H1 (cell line): ENCODE measurements around the gene SLFN13. TPM values are rescaled to one million over a fixed set of nuclear protein-coding genes. Genes with fewer than 3 reads are reported as not detected.

Experiments used
- CTCF ChIA-PET: fragments of 300-600 bp; sonication (Branson Sonifier 250); formaldehyde crosslinking; loops from one replicate; lab custom pipeline; 2021; ENCODE audit not compliant: partially characterized antibody; lab: Charles Lee
- POLR2A ChIA-PET: fragments of 300-600 bp; sonication (Branson Sonifier 250); formaldehyde crosslinking; loops from one replicate; lab custom pipeline; 2021; ENCODE audit warnings: inconsistent platforms; ENCODE audit not compliant: partially characterized antibody; lab: Charles Lee
- DNase-seq, 2 experiments: peaks; one replicate each; pipeline versions ENCODE4 v3.0.0 to v3.0.0-alpha.2; 2010 to 2022; ENCODE audit warnings: low spot score in 2 of 2, low read depth in 1 of 2, mixed read lengths in 1 of 2
- FAIRE-seq: peaks from 2 replicates; lab custom pipeline; 2011; peaks lifted over from hg19 to GRCh38; lab: Jason Lieb, UNC
- H2AFZ ChIP-seq: 2 replicates; pipeline ENCODE4 v1.8.1; 2012; ENCODE audit warnings: low read length, inconsistent platforms
- H2AK5ac ChIP-seq: 2 replicates; pipeline ENCODE4 v1.6.1; 2013; ENCODE audit warnings: low read depth, low read length
- H2BK120ac ChIP-seq: replicated peaks from 2 replicates; pipeline ENCODE3; 2013; ENCODE audit warnings: low read depth, low read length, inconsistent platforms
- H2BK12ac ChIP-seq: 2 replicates; pipeline ENCODE4 v1.6.1; 2013; ENCODE audit warnings: low read depth, low read length
- H2BK15ac ChIP-seq: 2 replicates; pipeline ENCODE4 v1.6.1; 2013; ENCODE audit warnings: low read length
- H2BK20ac ChIP-seq: 2 replicates; pipeline ENCODE4 v1.6.1; 2013; ENCODE audit warnings: low read length
- H2BK5ac ChIP-seq: 2 replicates; pipeline ENCODE4 v1.6.1; 2013; ENCODE audit warnings: low read depth, low read length
- H3K14ac ChIP-seq: 2 replicates; pipeline ENCODE4 v1.6.1; 2013; ENCODE audit warnings: inconsistent platforms; ENCODE audit not compliant: insufficient read length
- H3K18ac ChIP-seq: 2 replicates; pipeline ENCODE4 v1.6.1; 2013; ENCODE audit warnings: low read length; ENCODE audit errors: extremely low read depth
- H3K23ac ChIP-seq: 2 replicates; pipeline ENCODE4 v1.6.1; 2013; ENCODE audit warnings: inconsistent platforms; ENCODE audit not compliant: insufficient read length
- H3K23me2 ChIP-seq: 2 replicates; pipeline ENCODE4 v1.6.1; 2013; ENCODE audit warnings: low read depth, low read length
- H3K27ac ChIP-seq: 2 replicates; pipeline ENCODE4 v1.6.1; 2011; ENCODE audit warnings: low read depth, low read length, inconsistent platforms
- H3K27me3 ChIP-seq, 4 experiments: replicated peaks in 1 of 4; 1 replicate in 1 of 4; 2 replicates in 3 of 4; pipeline versions ENCODE4 v1.6.1 to v1.8.1; 2011 to 2013; ENCODE audit warnings: low read length in 3 of 4, mild to moderate bottlenecking in 3 of 4, inconsistent platforms in 2 of 4, mixed read lengths in 2 of 4, moderate library complexity in 1 of 4; ENCODE audit not compliant: control insufficient read depth in 3 of 4, insufficient read depth in 3 of 4; ENCODE audit errors: extremely low read depth in 1 of 4
- H3K36me3 ChIP-seq, 4 experiments: 2 replicates each; pipeline versions ENCODE4 v1.6.1 to v1.8.1; 2011 to 2013; ENCODE audit warnings: mild to moderate bottlenecking in 4 of 4, low read length in 3 of 4, moderate library complexity in 2 of 4, control low read depth in 1 of 4, inconsistent platforms in 1 of 4; ENCODE audit not compliant: insufficient read depth in 4 of 4, control insufficient read depth in 2 of 4
- H3K4ac ChIP-seq: replicated peaks from 2 replicates; pipeline ENCODE3; 2013; ENCODE audit warnings: low read length, low read depth, mixed read lengths, inconsistent platforms; ENCODE audit not compliant: insufficient read length
- H3K4me1 ChIP-seq, 4 experiments: replicated peaks in 1 of 4; 1 replicate in 1 of 4; 2 replicates in 3 of 4; pipeline versions ENCODE4 v1.6.1 to v1.8.1; 2011 to 2013; ENCODE audit warnings: low read length in 3 of 4, inconsistent platforms in 2 of 4, mixed read lengths in 1 of 4; ENCODE audit not compliant: insufficient read depth in 4 of 4, control insufficient read depth in 3 of 4
- H3K4me2 ChIP-seq, 2 experiments: 2 replicates each; pipeline versions ENCODE4 v1.6.1 to v1.8.1; 2011 to 2013; ENCODE audit warnings: low read depth in 2 of 2, low read length in 2 of 2, control low read depth in 1 of 2, inconsistent platforms in 1 of 2, mild to moderate bottlenecking in 1 of 2; ENCODE audit not compliant: insufficient read depth in 1 of 2
- H3K4me3 ChIP-seq, 4 experiments: fragments of 200-600, 300-600 bp in 1 of 4; sonication (generic), shearing (Covaris generic), sonication (Bioruptor Twin) in 1 of 4; 2 replicates each; pipeline versions ENCODE4 v1.5.1 to v1.8.1; 2011 to 2016; ENCODE audit warnings: low read length in 4 of 4, low read depth in 3 of 4, control low read depth in 2 of 4, inconsistent platforms in 2 of 4, mild to moderate bottlenecking in 2 of 4, mixed read lengths in 1 of 4, moderate library complexity in 1 of 4; ENCODE audit not compliant: insufficient read depth in 2 of 4; ENCODE audit errors: extremely low read depth in 1 of 4
- H3K56ac ChIP-seq: replicated peaks from 2 replicates; pipeline ENCODE3; 2013; ENCODE audit warnings: low read depth, mild to moderate bottlenecking, mixed read lengths, low read length, inconsistent platforms; ENCODE audit not compliant: insufficient read length
- H3K79me1 ChIP-seq: 2 replicates; pipeline ENCODE4 v1.6.1; 2013; ENCODE audit warnings: low read depth, low read length, control low read depth
- H3K79me2 ChIP-seq, 2 experiments: 2 replicates each; pipeline versions ENCODE4 v1.6.1 to v1.8.1; 2012 to 2013; ENCODE audit warnings: low read length in 2 of 2, mild to moderate bottlenecking in 2 of 2, inconsistent platforms in 1 of 2; ENCODE audit not compliant: insufficient read depth in 2 of 2, control insufficient read depth in 1 of 2
- H3K9ac ChIP-seq, 4 experiments: replicated peaks in 1 of 4; 1 replicate in 1 of 4; 2 replicates in 3 of 4; pipeline versions ENCODE4 v1.6.1 to v1.8.1; 2011 to 2013; ENCODE audit warnings: low read depth in 3 of 4, low read length in 3 of 4, control low read depth in 2 of 4, mild to moderate bottlenecking in 2 of 4, moderate library complexity in 2 of 4, inconsistent platforms in 1 of 4; ENCODE audit errors: extremely low read depth in 1 of 4
- H3K9me3 ChIP-seq, 2 experiments: 2 replicates each; pipeline versions ENCODE4 v1.6.1 to v1.8.1; 2012 to 2013; ENCODE audit warnings: mild to moderate bottlenecking in 2 of 2, moderate library complexity in 2 of 2, control low read depth in 1 of 2, inconsistent platforms in 1 of 2, low read depth in 1 of 2, low read length in 1 of 2, mixed read lengths in 1 of 2; ENCODE audit not compliant: insufficient read depth in 2 of 2
- H4K20me1 ChIP-seq, 2 experiments: replicated peaks in 1 of 2; 2 replicates each; pipeline versions ENCODE3 to v1.8.1; 2011 to 2013; ENCODE audit warnings: inconsistent platforms in 2 of 2, low read length in 2 of 2, mild to moderate bottlenecking in 1 of 2; ENCODE audit not compliant: insufficient read depth in 2 of 2, control insufficient read depth in 1 of 2
- H4K5ac ChIP-seq: 2 replicates; pipeline ENCODE4 v1.6.1; 2013; ENCODE audit warnings: low read length, low read depth, mixed read lengths, inconsistent platforms; ENCODE audit not compliant: insufficient read length
- H4K8ac ChIP-seq: 2 replicates; pipeline ENCODE4 v1.8.0; 2013; ENCODE audit warnings: mild to moderate bottlenecking, moderate library complexity, low read length, inconsistent platforms; ENCODE audit not compliant: insufficient read depth; ENCODE audit errors: extremely low read depth
- H4K91ac ChIP-seq: replicated peaks from 2 replicates; pipeline ENCODE3; 2013; ENCODE audit warnings: low read length, mixed read lengths, inconsistent platforms; ENCODE audit not compliant: insufficient read length
- WGBS, 2 experiments: shearing (Covaris generic) in 1 of 2; methylation state at CpG; one replicate each; pipeline versions ENCODE4 v1.1.6 to v1.1.7; 2013 to 2015; ENCODE audit warnings: low lambda C conversion rate in 2 of 2, mixed read lengths in 2 of 2, inconsistent platforms in 1 of 2, low coverage in 1 of 2, missing lambda C conversion rate in 1 of 2; ENCODE audit not compliant: insufficient replicate concordance in 2 of 2, insufficient coverage in 1 of 2, insufficient read length in 1 of 2; ENCODE audit errors: extremely low coverage in 1 of 2, missing lambda C conversion rate in 1 of 2; 5-methylcytosine and 5-hydroxymethylcytosine counted together
- polyA plus RNA-seq, 7 experiments: library from polyadenylated mRNA; depleted of rRNA in 3 of 7; stranded (reverse) in 5 of 7; unstranded in 2 of 7; fragments of >200 nt in 5 of 7; fragments of 200-250 nt in 2 of 7; gene quantifications; 1 replicate in 5 of 7; 2 replicates in 1 of 7; 4 replicates in 1 of 7; pipeline versions ENCODE4 v1.2.1 to v1.2.3, GENCODE V29; 2011 to 2013; ENCODE audit warnings: missing spikeins in 2 of 7, mixed read lengths in 2 of 7
- total RNA-seq: library from RNA; stranded (reverse); fragmentation: NEBNext Ultra II Directional; extraction: Animal tissue kit (Norgen Biotek cat#: 25700); gene quantifications from 2 replicates; pipeline ENCODE4 v1.2.1, GENCODE V29; 2021

Gene SLFN13
- total and polyA plus RNA-seq, 2 of the 8 experiments (the other 6 are each of a cell fraction or from before 2014, with no cell fraction given): 15.7 to 27.5 TPM

DNA sequence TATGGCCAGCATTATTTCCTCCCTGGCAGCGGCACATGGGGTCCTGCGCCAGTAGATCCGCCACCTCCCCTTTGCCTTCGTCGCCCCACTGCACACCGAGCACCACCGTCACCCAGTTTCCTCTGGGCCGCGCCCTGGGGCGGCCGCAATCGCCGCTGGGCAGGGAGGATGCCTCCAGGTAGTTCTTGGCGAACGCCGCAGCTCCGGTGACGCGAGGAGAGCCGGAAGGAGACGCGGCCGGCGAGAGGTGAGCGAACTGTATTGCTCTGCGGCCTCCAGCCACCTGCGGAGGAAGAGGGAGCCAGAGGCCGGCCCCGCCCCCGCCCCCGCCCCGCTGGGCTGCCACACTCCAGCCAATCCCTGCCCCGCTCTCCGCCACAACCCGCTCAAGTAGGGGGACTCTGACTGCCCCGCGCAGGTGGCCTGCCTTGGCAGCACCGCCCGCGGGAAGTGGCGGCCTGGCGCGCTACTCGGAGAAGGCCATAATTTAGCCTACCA is 11.8 kb upstream of the SLFN13 start:
- peak; percentile 59 to 77 for DNase-seq
- Histone ChIP-seq H3K27ac (no peak overlapping the region), H2AFZ (peak overlapping the region; percentile 60; the same call in 1 of the 2 replicates)

More for the DNA sequence above, 11.8 kb upstream of the SLFN13 start:
- H4K5ac ChIP-seq: no peak overlapping the region
- H4K8ac ChIP-seq: peak overlapping the region; percentile 22; the same call in 1 of the 2 replicates
- no peaks in the 10 kb centered on the region for H4K20me1 ChIP-seq
- no peaks in the 10 kb centered on the region for H3K9me3 ChIP-seq
- H3K14ac ChIP-seq: no peak overlapping the region
- CTCF ChIA-PET: interaction anchor here (1.0 kb wide), 1 partner anchor 12 kb away, joined by 3 read pairs; the partner anchor contains the start of gene SLFN13
- peak overlapping the region; percentile 17 for H4K91ac ChIP-seq
- H2BK20ac ChIP-seq: no peak overlapping the region
- 2% methylated on average over 30 of the region's 44 CpGs; no CpG with 5 or more reads in 1 of the 2 experiments for WGBS, 2 experiments
- H2BK12ac ChIP-seq: no peak overlapping the region; the same call in 1 of the 2 replicates
- H2AK5ac ChIP-seq: no peak overlapping the region
- no peak for FAIRE-seq
- no peak overlapping the region for H2BK120ac ChIP-seq
- no peak overlapping the region for H3K4ac ChIP-seq
- no peak overlapping the region for H2BK5ac ChIP-seq
- no peaks in the 10 kb centered on the region for H3K36me3 ChIP-seq
- H3K56ac ChIP-seq: no peak overlapping the region
- H3K4me3 ChIP-seq: peak overlapping the region; percentile 23 to 58 (median 40); a peak in 7 of 8 replicates
- H3K23me2 ChIP-seq: no peaks in the 10 kb centered on the region
- no peak overlapping the region for H3K9ac ChIP-seq
- no peak overlapping the region; the same call in 1 of the 2 replicates for H3K18ac ChIP-seq
- peaks cover 13 to 46% (median 29%) of the 10 kb centered on the region in 4 experiments for H3K27me3 ChIP-seq
- peaks cover 0 to 2% (median 0%) of the 10 kb centered on the region in 4 experiments; a peak in 1 of 7 replicates for H3K4me1 ChIP-seq
- no peak overlapping the region for H2BK15ac ChIP-seq
- H3K79me2 ChIP-seq: no peaks in the 10 kb centered on the region
- POLR2A ChIA-PET: interaction anchor here (1.6 kb wide), 1 partner anchor 12 kb away, joined by 4 read pairs; the partner anchor contains the start of gene SLFN13
- no peaks in the 10 kb centered on the region for H3K79me1 ChIP-seq
- H3K4me2 ChIP-seq: peak overlapping the region; percentile 54 to 86
- no peak overlapping the region for H3K23ac ChIP-seq
